ENCODE measurements around the gene BNIP5.
"Not testable (repeated sequence)": the region's sequence is repeated elsewhere in the genome, so short reads cannot be mapped to it uniquely, and the experiment has no call there.

The BNIP5 gene

DNA sequence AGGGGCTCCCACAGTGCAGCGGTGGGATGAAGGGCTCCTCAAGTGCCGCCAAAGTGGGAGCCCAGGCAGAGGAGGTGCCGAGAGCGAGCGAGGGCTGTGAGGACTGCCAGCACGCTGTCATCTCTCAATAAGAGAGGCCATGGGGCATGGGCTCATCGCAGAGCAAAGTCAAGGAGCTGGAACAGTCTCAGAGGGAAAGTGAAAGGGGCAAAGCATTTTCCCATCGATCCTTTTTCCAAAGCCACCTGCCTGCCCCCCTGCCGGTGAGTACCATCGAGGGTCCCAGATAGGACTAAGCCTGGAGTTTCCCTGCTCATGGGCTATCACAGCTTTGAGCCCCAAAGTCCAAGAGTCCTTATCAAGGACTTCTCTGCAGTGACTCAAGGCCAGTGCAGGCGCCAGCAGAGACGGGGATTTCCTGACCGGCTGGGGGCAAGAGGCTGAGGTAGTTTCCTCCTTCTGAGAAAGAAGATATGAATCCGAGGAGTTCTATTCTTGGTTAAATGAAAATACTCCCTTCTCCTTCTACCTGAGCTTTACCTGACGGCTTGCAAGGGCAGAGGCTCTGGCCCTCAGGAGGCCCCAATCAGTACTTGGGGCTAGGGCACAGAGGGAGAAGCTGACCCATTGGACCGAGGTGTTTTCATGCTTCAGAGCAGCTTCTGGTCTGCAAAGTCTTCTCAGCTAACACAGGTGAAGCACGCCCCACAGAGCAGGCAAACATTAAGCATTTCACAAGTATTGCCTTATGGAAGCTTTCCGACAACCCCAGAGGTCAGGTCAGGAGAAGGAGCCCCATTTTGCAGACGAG lies 28.2 kb upstream of the BNIP5 start:
- DNase-seq: no peak

GRCh38 chr6:36364061-36364635 lies 27.5 kb upstream of the BNIP5 start:
- DNase-seq: not testable (repeated sequence)

DNA sequence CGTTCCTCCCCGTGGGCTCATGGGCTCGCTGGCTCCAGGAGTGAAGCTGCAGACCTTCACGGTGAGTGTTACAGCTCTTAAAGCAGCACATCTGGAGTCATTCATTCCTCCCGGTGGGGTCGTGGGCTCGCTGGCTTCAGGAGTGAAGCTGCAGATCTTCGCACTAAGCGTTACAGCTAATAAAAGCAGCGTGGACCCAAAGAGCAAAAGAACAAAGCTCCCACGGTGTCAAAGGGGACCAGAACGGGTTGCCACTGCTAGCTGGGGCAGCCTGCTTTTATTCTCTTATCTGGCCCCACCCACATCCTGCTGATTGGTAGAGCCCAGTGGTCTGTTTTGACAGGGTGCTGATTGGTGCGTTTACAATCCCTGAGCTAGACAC lies 26.7 kb upstream of the BNIP5 start:
- DNase-seq: not testable (repeated sequence)

DNA sequence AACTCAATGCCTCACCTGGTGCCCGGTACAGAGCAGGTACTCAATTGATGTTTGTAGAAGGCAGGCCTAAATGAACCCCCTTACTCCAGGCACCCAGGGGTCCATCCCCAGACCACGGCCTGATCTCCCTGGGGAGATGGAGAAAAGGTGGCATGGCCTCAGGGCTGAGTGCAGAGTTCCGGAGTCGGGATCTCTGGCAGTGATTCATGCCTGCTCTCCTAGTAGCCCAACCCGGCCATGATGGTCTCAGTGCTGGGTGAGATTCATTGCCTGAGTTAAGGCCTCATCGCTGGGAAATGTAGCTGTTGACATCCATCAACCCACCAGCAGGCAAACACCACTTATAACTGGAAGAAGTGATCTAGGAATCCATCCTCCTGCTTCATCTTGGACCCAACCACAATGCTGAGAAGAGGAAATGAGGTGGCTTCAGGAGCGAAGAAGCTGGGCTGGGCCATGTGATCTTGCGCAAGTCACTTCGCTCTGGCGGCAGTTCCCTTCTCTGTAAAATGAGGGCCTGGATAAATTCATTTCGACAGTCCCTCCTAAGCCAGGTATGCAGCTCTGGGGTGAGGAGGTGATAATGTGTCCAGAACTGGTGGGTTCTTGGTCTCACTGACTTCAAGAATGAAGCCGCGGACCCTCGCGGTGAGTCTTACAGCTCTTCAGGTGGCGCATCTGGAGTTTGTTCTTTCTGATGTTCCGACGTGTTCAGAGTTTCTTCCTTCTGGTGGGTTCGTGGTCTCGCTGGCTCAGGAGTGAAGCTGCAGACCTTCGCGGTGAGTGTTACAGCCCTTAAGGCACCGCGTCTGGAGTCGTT lies 26.1 kb upstream of the BNIP5 start:
- no peak for DNase-seq

GRCh38 chr6:36361071-36361470 lies 24.4 kb upstream of the BNIP5 start:
- DNase-seq: no peak

DNA sequence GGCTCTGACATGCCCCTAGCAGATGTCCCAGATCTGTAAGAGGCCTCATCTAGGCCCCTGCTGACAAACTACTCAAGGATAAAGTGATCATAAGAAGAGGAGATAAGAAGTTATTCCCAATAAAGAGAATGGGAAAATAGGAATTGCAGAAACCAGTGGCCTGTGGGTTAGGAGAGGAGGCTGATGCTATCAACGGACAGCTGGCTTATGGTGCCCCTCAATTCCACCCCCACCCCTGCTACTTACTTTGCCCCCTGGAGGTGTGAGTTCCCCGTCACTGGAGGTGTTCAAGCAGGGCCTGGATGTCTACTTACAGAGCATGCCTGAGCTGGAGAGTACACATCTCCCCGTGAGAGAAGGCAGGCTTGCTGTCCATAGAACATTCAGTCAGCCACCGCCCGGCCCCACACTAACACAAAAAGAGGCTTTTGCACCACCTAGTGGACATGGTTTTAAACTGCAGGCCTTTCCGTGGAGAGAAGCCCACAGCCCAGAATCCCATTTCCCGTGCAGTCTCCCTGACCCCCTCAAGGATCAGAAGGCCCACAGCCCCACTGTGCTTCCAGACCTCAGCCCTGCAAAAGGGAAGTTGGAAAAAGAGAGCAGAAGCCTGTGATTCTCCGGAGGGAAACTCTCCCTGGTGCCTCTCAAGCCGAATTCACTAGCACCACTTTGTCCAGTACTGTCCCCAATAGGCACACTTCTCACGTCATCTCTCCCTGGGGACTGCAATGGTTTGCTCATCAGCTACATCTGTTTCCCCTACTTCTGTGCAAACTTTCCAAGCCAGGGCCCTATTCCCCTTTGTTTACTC lies 23.8 kb upstream of the BNIP5 start:
- peak; percentile 50 to 75 for DNase-seq

DNA sequence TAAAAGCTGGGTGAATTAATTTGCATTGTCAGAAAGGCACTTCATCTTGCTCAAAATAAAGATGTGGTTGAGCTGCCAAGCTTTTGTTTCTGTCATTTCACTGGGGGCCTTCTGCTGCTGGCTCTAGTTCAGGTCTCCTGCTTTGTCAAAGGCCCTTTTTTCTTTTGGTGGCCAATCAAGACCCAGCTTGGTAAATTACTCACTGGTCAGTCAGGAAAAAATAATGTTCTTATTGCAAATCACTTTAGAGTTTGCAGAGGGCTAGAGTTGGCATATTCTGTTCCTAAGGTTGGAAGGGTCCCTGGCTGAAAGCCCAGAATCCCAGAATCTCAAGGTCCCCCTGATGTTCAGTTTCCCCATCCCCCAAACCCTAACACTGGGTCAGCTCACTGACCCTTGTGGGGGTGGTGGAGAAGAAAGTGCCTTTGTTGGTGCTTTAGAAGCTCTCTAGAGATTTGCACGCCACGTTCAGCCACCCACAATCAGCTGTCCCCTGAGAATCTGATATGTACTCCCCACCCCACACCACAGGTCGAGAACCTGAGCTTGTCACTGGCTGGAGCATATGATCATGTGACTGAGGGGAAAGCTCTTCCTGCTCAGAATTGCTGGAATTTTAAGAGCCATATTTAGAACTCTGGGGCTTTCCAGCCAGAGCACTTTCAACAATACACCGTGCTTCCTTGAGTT lies 21.7 kb upstream of the BNIP5 start:
- no peak for DNase-seq

- DNase-seq: no peak
Observed at GRCh38 chr6:36357872-36358225, 21.2 kb upstream of the BNIP5 start.

DNA sequence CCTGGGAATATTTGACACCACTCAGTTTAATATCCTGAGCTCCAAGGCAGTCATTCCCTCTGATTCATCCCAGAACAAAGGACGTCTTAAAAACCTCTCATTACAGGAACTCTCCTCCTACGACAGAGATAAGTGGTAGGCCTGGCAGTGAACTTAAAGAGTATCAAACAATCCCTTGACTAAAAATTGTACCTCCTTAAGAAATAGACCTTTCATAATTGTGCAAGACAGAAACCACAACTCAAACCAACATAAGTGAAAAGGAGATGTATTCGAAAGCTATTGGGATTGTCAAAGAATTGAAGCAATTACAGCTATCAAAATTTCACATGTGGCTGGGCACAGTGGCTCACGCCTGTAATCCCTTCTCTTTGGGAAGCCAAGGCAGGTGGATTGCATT lies 19.1 kb upstream of the BNIP5 start:
- DNase-seq: no peak

DNA sequence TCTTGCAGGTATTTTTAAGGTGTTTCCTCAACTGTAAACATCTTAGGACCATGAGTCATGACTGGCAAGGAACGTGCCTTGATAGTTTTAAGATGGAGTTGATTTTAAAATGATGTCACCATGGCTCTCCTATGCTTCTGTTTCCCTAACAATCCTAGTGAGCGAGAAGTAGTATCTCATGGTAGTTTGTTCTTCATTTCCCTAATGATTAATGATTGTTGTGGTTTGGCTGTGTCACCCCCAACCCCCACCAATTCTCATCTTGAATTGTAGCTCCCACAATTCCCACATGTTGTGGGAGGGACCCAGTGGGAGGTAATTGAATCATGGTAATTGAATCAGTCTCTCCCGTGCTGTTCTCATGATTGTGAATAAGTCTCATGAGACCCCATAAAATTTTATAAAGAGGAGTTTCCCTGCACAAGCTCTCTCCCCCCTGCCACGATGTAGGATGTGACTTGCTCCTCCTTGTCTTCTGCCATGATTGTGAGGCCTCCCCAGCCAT lies 16.8 kb upstream of the BNIP5 start:
- DNase-seq: no peak

DNA sequence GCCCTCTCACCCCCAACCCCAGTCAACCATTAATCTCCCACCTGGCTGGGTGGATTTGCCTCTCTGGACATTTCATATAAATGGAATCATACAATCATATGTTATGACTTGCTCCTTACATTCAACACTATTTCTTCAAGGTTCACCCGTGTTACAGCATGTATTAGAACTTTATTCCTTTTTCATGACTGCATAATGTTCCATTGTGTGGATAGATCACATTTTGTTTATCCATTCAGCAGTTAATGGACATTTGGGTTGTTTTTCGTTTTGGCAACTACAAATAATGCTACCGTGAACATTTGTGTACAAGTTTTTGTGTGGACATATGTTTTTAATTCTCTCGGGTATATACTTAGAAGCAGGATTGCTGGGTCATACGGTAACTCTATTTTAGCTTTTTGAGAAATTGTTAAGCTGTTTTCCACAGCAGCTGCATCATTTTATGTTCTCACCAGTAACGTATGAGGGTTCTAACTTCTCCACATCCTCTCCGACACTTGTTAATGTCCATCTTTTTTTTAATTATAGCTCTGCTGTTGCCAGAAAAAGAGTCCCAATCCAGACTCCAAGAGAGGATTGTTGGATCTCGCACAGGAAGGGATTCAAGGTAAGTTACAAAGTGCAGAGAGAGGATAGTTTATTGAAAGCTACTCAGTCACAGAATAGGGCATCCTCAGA lies 15.9 kb upstream of the BNIP5 start:
- no peak for DNase-seq

- no peak for DNase-seq
Observed at GRCh38 chr6:36350681-36351571, 14.2 kb upstream of the BNIP5 start.

- no peak for DNase-seq
Observed at GRCh38 chr6:36350082-36350481, 13.4 kb upstream of the BNIP5 start.

DNA sequence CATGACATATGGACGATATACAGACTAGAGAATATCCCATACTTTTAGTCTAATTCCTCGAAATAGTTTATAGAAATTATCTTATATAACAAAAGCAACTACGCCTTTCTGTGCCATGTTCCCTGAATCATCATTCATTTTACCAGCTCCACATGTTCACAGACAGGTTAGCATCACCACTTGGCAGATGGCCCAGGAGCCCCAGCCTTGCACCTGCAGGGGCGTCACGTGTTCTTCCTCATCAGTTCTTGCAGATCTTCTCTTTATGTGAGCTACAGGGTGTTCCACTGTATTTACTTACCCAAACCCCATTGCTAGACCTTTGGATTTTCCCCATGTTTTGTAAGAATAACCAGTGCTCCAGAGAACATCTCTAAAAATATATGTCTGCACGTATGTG lies 12.6 kb upstream of the BNIP5 start:
- no peak for DNase-seq

GRCh38 chr6:36347621-36348020 lies 10.9 kb upstream of the BNIP5 start:
- DNase-seq: no peak

- DNase-seq: no peak
Observed at GRCh38 chr6:36346486-36347273, 10.0 kb upstream of the BNIP5 start.

DNA sequence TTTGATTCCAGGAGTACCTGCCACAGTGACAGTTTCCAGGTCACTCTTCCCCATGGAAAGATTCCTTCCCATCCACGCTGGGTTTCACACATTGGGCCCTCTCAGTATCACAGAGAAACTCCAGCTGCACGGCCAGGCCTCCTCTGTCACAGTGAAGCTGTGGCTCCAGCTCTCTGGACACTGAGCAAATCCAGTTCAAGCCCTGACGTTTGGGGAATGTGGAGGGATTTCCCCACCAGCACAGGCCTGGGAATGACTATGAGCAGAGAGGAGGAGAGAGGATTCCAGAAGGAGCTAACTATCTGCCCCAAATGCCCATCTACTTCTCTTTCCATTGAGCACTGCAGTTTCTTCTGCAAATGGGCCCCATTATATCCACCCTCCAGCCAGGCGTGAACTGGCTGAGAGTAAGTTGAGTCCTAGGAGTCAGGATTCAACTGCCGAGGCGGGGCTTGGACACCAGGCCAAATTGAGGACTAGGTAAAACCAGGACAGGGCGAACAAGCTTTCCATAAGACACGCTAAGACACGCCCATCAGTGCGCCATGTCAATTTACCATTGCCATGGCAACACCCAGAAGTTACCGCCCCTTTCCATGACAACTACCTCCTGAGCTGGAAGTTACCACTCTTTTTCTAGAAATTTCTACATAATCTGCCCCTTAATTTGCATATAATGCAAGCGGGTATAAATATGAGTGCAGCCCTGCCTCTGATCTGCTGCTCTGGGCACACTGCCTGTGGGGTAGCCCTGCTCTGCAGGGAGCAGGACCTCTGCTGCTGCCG lies 9.2 kb upstream of the BNIP5 start:
- DNase-seq: no peak

- no peak for DNase-seq
Observed at GRCh38 chr6:36343109-36343680, 6.5 kb upstream of the BNIP5 start.
